ENCODE data around the gene FNDC8.
A peak's percentile ranks its signal among the peaks of the same experiment; 100 is the strongest.
"Not testable (repeated sequence)": the region's sequence is repeated elsewhere in the genome, so short reads cannot be mapped to it uniquely, and the experiment has no call there.

FNDC8 gene

DNA sequence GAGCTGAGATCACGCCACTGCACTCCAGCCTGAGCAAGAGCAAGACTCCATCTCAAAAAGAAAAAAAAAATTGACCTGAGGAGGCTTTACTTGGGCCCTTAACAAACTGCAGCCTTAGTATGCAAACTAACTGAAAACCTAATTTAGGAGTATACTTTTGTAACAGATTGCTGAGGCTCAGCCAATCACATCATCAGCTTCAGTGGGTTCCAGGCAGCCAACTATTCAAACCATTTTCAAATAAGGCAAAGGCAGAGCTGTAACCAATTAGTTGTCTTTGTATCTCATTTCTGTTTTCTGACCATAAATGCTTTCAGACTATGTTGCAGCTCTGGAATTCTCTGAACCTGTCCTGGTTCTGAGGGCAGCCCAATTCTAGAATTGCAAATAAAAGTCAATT is 25.7 kb upstream of the FNDC8 start:
- no peak for DNase-seq (ENCODE audit: low read depth, low spot score)

DNA sequence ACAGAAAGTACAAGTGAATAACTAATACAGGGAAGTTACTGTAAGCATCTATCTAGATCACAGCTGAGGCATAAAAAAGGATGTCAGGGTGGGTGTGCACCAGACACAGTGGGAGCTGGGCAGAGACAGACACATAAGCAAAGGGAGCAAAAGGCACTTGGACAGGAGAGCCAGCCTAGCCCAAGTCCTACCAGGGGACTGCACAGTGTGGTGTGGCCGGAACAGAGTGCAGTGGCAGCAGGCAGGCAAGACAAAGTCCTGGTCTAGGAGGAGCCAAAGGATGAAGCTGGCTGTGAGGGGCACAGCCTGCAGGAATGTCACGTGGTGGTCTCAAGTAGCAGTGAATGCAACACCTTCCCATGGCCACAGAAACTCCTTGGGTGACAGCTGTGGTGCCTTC is 23.6 kb upstream of the FNDC8 start:
- no peak for DNase-seq (ENCODE audit: low read depth, low spot score)

GRCh38 chr17:35099908-35100307 is 21.5 kb upstream of the FNDC8 start:
- no peak for DNase-seq (ENCODE audit: low read depth, low spot score)

DNA sequence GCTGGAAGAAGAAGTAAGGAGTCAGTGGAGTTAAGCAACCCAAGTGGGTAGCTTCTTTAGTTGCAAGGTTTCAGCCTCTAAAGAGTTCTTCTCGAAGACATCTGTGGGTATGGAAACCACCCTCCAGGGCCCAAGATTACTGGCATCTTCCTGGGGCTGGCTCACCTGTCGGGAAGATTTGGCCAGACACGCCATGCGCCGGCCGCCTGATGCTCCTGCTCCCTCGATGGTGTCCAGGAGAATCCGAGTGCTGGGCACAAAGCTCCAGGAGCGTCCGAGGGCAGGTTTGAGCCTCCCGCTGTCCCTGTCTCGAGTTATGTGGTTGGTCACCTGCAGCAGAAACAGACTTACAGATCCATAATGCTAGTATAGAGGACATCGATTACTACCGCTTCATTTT is 20.4 kb upstream of the FNDC8 start:
- DNase-seq (ENCODE audit: low read depth, low spot score) = no peak

- no peak for DNase-seq (ENCODE audit: low read depth, low spot score)
These were observed 19.7 kb upstream of the FNDC8 start for GRCh38 chr17:35101725-35102124.

DNA sequence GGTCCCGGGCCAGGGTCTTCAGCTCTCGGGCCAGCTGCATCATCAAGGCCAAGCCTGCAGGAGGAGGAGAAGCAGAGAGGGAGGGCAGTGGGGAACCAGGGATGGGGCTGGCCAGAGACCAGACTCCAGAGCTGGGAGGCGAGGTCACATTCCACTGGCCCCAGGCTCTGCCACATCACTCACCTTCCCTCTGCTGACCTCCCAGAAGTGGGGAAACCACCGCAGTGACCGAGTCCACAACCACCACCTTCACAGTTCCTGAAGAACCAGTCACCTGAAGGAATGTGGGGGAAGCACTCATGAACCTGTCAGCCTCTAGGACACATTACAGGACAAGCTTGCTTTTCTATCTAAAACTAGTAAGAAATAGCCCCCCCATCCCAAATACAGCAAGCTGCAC is 18.1 kb upstream of the FNDC8 start:
- DNase-seq (ENCODE audit: low read depth, low spot score) = no peak

- DNase-seq (ENCODE audit: low read depth, low spot score) = no peak
These were observed 16.5 kb upstream of the FNDC8 start for GRCh38 chr17:35104844-35105450.

- DNase-seq (ENCODE audit: low read depth, low spot score) = not testable (repeated sequence)
These were observed 10.6 kb upstream of the FNDC8 start for GRCh38 chr17:35110791-35111190.

- DNase-seq (ENCODE audit: low read depth, low spot score) = no peak
These were observed 4.6 kb upstream of the FNDC8 start for GRCh38 chr17:35116845-35117244.

DNA sequence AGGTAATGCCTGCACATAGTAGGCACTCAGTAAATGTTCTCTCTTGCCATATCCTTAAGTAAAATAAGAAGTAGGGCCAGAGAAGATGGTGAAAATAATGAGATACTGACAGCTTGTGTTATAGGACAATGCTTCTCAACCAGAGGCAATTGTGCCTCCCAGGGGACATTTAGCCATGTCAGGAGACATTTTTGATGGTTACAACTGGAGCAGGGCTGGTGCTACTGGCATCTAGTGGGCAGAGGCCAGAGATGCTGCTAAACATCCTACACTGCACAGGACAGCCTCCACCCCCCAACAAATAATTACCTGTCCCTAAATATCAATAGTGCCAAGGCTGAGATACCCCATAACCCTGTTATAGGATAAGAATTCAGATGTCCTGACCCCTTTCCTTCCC is 3.4 kb upstream of the FNDC8 start:
- no peak for DNase-seq (ENCODE audit: low read depth, low spot score)

- peak; percentile 50 for DNase-seq (ENCODE audit: low read depth, low spot score)
These were observed 1.8 kb upstream of the FNDC8 start, which contains the start of gene RAD51D for GRCh38 chr17:35119370-35120165. TSS of gene RAD51D (minus strand) at chr17:35119860. CDS start at chr17:35119613, 247 bp downstream.

- DNase-seq (ENCODE audit: low read depth, low spot score) = no peak
These were observed 6.5 kb downstream of the FNDC8 start for GRCh38 chr17:35127751-35128514.

- no peak for DNase-seq (ENCODE audit: low read depth, low spot score)
These were observed 7.9 kb downstream of the FNDC8 start for GRCh38 chr17:35129154-35129972.

GRCh38 chr17:35129973-35130351 is 8.5 kb downstream of the FNDC8 start:
- no peak for DNase-seq (ENCODE audit: low read depth, low spot score)

- no peak for DNase-seq (ENCODE audit: low read depth, low spot score)
These were observed 9.0 kb downstream of the FNDC8 start for GRCh38 chr17:35130392-35130791.

DNA sequence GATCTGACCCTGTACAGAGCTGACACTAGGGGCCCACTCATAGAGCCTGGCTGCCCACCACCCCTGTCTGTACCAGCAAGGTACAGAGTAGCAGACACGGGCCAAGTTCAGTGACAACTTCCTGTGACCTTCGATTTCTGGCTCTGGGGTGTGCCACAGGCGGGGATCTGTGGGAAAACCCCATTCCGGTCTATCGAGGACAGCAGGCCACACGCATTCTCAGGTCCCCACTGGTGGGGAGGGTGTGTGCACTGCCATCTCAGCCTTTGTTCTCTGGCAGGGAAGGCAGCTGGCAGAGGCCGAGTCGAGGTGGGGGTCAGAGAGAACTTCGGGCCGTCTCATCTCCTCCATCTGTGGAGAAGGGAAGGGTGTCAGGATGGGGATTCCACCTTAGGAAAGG is 10.7 kb downstream of the FNDC8 start:
- DNase-seq (ENCODE audit: low read depth, low spot score) = no peak

DNA sequence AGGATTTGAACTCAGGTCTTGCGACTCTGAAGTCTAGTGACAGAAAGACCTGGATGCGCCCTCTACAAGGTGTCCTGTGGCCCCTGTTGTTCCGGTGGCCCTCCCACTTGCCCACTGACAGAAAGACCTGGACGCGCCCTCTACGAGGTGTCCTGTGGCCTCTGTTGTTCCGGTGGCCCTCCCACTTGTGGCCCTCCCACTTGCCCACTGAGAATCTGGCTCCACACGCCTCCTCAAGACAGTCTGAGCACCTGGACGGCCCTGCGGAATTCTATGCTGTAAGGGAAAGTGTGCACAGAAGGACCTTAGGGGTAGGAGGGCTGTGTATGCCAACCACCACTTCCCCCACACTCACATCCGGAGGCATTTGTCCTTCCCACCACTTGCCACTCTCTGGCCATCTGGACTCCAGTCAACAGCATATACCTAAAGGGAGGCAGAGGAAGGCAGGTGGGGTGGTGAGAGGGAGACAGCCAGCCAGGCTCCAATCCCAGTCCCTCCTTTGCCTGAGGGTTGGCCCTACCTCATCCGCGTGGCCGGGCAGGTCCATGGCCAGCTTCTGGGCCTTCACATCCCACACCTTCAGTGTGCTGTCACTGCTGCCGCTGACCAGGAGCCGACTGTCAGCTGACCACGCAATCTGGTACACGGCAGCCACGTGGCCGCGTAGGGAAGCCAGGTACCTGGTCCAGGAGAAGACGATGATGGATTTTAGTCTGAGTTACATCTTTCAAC is 11.6 kb downstream of the FNDC8 start:
- no peak for DNase-seq (ENCODE audit: low read depth, low spot score)

GRCh38 chr17:35135322-35135721 is 13.9 kb downstream of the FNDC8 start:
- DNase-seq (ENCODE audit: low read depth, low spot score) = no peak

GRCh38 chr17:35138218-35138617 is 16.8 kb downstream of the FNDC8 start:
- no peak for DNase-seq (ENCODE audit: low read depth, low spot score)

- DNase-seq (ENCODE audit: low read depth, low spot score) = peak; percentile 77
These were observed 20.5 kb downstream of the FNDC8 start, which contains the start of gene NLE1 for GRCh38 chr17:35141681-35142466. TSS of gene NLE1 (minus strand) at chr17:35142303. CDS start at chr17:35142275, 28 bp downstream.

Measured in activated naive CD8-positive, alpha-beta T cell treated with anti-CD3 and anti-CD28 coated beads, Interleukin-2, amount 50 U/mL, for 16 hours (primary cell).